HCT116 (cell line): ENCODE measurements around the gene RBM44. TPM values are rescaled to one million over a fixed set of nuclear protein-coding genes. Genes with fewer than 3 reads are reported as not detected.

Source experiments
- ATAC-seq: fragments of 200-7000 bp; cut with Tn5 transposase; 2 replicates; pipeline ENCODE4 v1.9.1; 2020; ENCODE audit warnings: mild to moderate bottlenecking, moderate library complexity
- BruUV-seq: library from RNA; stranded (reverse); fragments of 400-500 nt; replicated peaks from 2 replicates; lab custom pipeline; 2021; lab: Mats Ljungman, UMichigan
- CTCF ChIA-PET: fragments of 300-600 bp; sonication (Branson Sonifier 250); formaldehyde crosslinking; loops from one replicate; lab custom pipeline; 2021; ENCODE audit warnings: antibody characterized with exemption; lab: Charles Lee
- POLR2A ChIA-PET: fragments of 300-600, 350-600 bp; sonication (Branson Sonifier 250); formaldehyde crosslinking; loops from one replicate; lab custom pipeline; 2021; ENCODE audit warnings: antibody characterized with exemption; lab: Charles Lee
- RAD21 ChIA-PET, 2 experiments: fragments of 300-600 bp; sonication (Branson Sonifier 250); formaldehyde crosslinking; loops; one replicate each; lab custom pipeline; 2023; ENCODE audit warnings: low total read pairs in 2 of 2; ENCODE audit not compliant: uncharacterized antibody in 2 of 2, unreplicated experiment in 2 of 2, low non-redundant PET in 1 of 2; lab: Charles Lee
- DNase-seq: peaks from one replicate; pipeline ENCODE4 v3.0.0-alpha.2; 2010; ENCODE audit warnings: low read depth, low spot score
- H2AFZ ChIP-seq: fragments of 200-600 bp; shearing (Covaris generic), sonication (generic); 2 replicates; pipeline ENCODE4 v1.6.1; 2017; ENCODE audit warnings: low read depth, mixed run types, mixed read lengths, antibody characterized with exemption, low read length; ENCODE audit not compliant: poor library complexity, severe bottlenecking
- H3K27ac ChIP-seq: 2 replicates; pipeline ENCODE4 v1.5.1; 2012; ENCODE audit warnings: low read depth, low read length
- H3K27me3 ChIP-seq: fragments of 200-600 bp; sonication (generic); 2 replicates; pipeline ENCODE4 v1.6.1; 2016; ENCODE audit warnings: mixed run types, low read length, mixed read lengths; ENCODE audit not compliant: insufficient read depth
- H3K36me3 ChIP-seq, 2 experiments: fragments of 200-500 bp in 1 of 2; fragments of 200-600 bp in 1 of 2; sonication (Bioruptor generic) in 1 of 2; sonication (generic) in 1 of 2; 2 replicates each; pipeline versions ENCODE4 v1.5.1 to v1.6.1; 2014 to 2016; ENCODE audit warnings: low read length in 2 of 2, inconsistent platforms in 1 of 2, mixed read lengths in 1 of 2, mixed run types in 1 of 2; ENCODE audit not compliant: insufficient read depth in 2 of 2, control insufficient read depth in 1 of 2
- H3K4me1 ChIP-seq, 2 experiments: fragments of 200-600 bp in 1 of 2; sonication (generic) in 1 of 2; 2 replicates each; pipeline versions ENCODE4 v1.5.1 to v1.6.1; 2012 to 2017; ENCODE audit warnings: low read length in 2 of 2, inconsistent platforms in 1 of 2, mild to moderate bottlenecking in 1 of 2, mixed read lengths in 1 of 2, mixed run types in 1 of 2, moderate library complexity in 1 of 2; ENCODE audit not compliant: insufficient read depth in 2 of 2, control insufficient read depth in 1 of 2
- H3K4me2 ChIP-seq: fragments of 200-600 bp; sonication (generic); 2 replicates; pipeline ENCODE4 v1.6.1; 2017; ENCODE audit warnings: mixed run types, low read length, mixed read lengths
- H3K4me3 ChIP-seq, 2 experiments: fragments of 200-600 bp in 1 of 2; sonication (generic) in 1 of 2; replicated peaks in 1 of 2; 2 replicates each; pipeline ENCODE4 v1.5.1; 2011 to 2016; ENCODE audit warnings: low read length in 2 of 2, control low read depth in 1 of 2, low read depth in 1 of 2, mild to moderate bottlenecking in 1 of 2, mixed read lengths in 1 of 2, mixed run types in 1 of 2
- H3K79me2 ChIP-seq: fragments of 200-600 bp; sonication (generic); 2 replicates; pipeline ENCODE4 v1.6.1; 2017; ENCODE audit warnings: mild to moderate bottlenecking, mixed run types, low read length, moderate library complexity, mixed read lengths; ENCODE audit not compliant: insufficient read depth
- H3K9ac ChIP-seq: fragments of 200-600 bp; sonication (generic); 2 replicates; pipeline ENCODE4 v1.6.1; 2016; ENCODE audit warnings: low read length, mixed read lengths
- H3K9me2 ChIP-seq: fragments of 200-600 bp; sonication (generic), shearing (Covaris generic); 2 replicates; pipeline ENCODE4 v1.6.1; 2017; ENCODE audit warnings: mixed run types, mild to moderate bottlenecking, moderate library complexity; ENCODE audit not compliant: insufficient read depth
- H3K9me3 ChIP-seq, 2 experiments: fragments of 200-500 bp in 1 of 2; fragments of 200-600 bp in 1 of 2; sonication (Bioruptor generic) in 1 of 2; sonication (generic) in 1 of 2; 2 replicates each; pipeline ENCODE4 v1.6.1; 2014 to 2017; ENCODE audit warnings: low read length in 2 of 2, mixed read lengths in 2 of 2, inconsistent platforms in 1 of 2, low read depth in 1 of 2, mild to moderate bottlenecking in 1 of 2, mixed run types in 1 of 2, moderate library complexity in 1 of 2; ENCODE audit not compliant: control insufficient read depth in 1 of 2, insufficient read depth in 1 of 2
- H4K20me1 ChIP-seq: fragments of 200-600 bp; sonication (generic), shearing (Covaris generic); 2 replicates; pipeline ENCODE4 v1.6.1; 2017; ENCODE audit warnings: mixed run types, mild to moderate bottlenecking, moderate library complexity; ENCODE audit not compliant: insufficient read depth
- ATF3 ChIP-seq: IDR thresholded peaks from 2 replicates; pipeline ENCODE4 v1.6.1; 2012
- CTCF ChIP-seq, 3 experiments: fragments of 200-600 bp in 1 of 3; sonication (generic) in 1 of 3; IDR thresholded peaks in 2 of 3; conservative IDR thresholded peaks in 1 of 3; 2 replicates each; pipeline ENCODE4 v1.5.1; 2012 to 2017; ENCODE audit warnings: low read depth in 2 of 3, low read length in 2 of 3, antibody characterized with exemption in 1 of 3, borderline replicate concordance in 1 of 3, control low read depth in 1 of 3, mild to moderate bottlenecking in 1 of 3, mixed read lengths in 1 of 3, mixed run types in 1 of 3, moderate library complexity in 1 of 3; ENCODE audit not compliant: insufficient read depth in 1 of 3
- ELF1 ChIP-seq: IDR thresholded peaks from 2 replicates; pipeline ENCODE4 v1.6.1; 2012; ENCODE audit warnings: low read depth, borderline replicate concordance
- EZH2 ChIP-seq: fragments of 200-600 bp; sonication (generic); IDR thresholded peaks from 2 replicates; pipeline ENCODE4 v1.6.1; 2017; ENCODE audit warnings: antibody characterized with exemption, mixed run types
- EZH2phosphoT487 ChIP-seq: fragments of 200-600 bp; IDR thresholded peaks from 2 replicates; pipeline ENCODE4 v1.6.1; 2018; ENCODE audit warnings: antibody characterized with exemption, borderline replicate concordance
- FOSL1 ChIP-seq: IDR thresholded peaks from 2 replicates; pipeline ENCODE4 v1.6.1; 2012; ENCODE audit warnings: low read depth
- POLR2A ChIP-seq: IDR thresholded peaks from 2 replicates; pipeline ENCODE4 v1.7.0; 2011; ENCODE audit warnings: borderline replicate concordance; ENCODE audit not compliant: insufficient read depth, insufficient read length; ENCODE audit errors: extremely low read depth
- REST ChIP-seq: IDR thresholded peaks from 2 replicates; pipeline ENCODE4 v1.6.1; 2012; ENCODE audit warnings: low read depth
- SP1 ChIP-seq: IDR thresholded peaks from 2 replicates; pipeline ENCODE4 v1.6.1; 2012; ENCODE audit warnings: low read depth
- SRF ChIP-seq: IDR thresholded peaks from 2 replicates; pipeline ENCODE4 v1.6.1; 2012; ENCODE audit warnings: low read depth
- YY1 ChIP-seq: IDR thresholded peaks from 2 replicates; pipeline ENCODE4 v1.6.1; 2011; ENCODE audit warnings: low read length, low read depth, moderate library complexity, mild to moderate bottlenecking; ENCODE audit not compliant: insufficient replicate concordance; ENCODE audit errors: extremely low read depth
- ZNF274 ChIP-seq: fragments of 200-500 bp; sonication (Bioruptor generic); IDR thresholded peaks from 2 replicates; pipeline ENCODE4 v1.6.1; 2014; ENCODE audit warnings: mild to moderate bottlenecking, low read depth, low read length, inconsistent platforms
- intact Hi-C: fragments of 100-400 bp; cut with micrococcal nuclease; formaldehyde crosslinking; loops from 2 replicates; pipeline ENCODE4 v1.10.0; 2022
- total RNA-seq: library from RNA; stranded (reverse); gene quantifications from one replicate; pipeline ENCODE4 v1.2.1, GENCODE V29; 2021; ENCODE audit not compliant: unreplicated experiment

The RBM44 gene
- total RNA-seq, 1 experiment from 2014 or later, result 0.54 TPM

- TF ChIP-seq REST, result no peak
- no peak for TF ChIP-seq EZH2phosphoT487
- TF ChIP-seq ELF1, result no peak
- no peak for TF ChIP-seq ZNF274
- TF ChIP-seq, all 23 proteins: peak for 0
Observed at GRCh38 chr2:237798236-237799059, at the start of gene RBM44 (continued).

GRCh38 chr2:237749002-237749401 is 49.6 kb upstream of the RBM44 start:
- Histone ChIP-seq H3K79me2 (peaks cover 30% of the 10 kb centered on the region), H4K20me1 (peaks cover 10% of the 10 kb centered on the region), H3K4me2 (no peak overlapping the region), H3K27me3 (no peaks in the 10 kb centered on the region), H3K9me2 (no peaks in the 10 kb centered on the region), H2AFZ (no peak overlapping the region), H3K36me3 (peaks cover 19 to 27% of the 10 kb centered on the region in 2 experiments), H3K9ac (no peak overlapping the region), H3K27ac (no peak overlapping the region), H3K9me3 (no peaks in the 10 kb centered on the region), H3K4me3 (no peak overlapping the region), H3K4me1 (no peaks in the 10 kb centered on the region; a peak in 1 of 4 replicates)
- no peak for TF ChIP-seq POLR2A
- no peak for TF ChIP-seq FOSL1
- no peak for TF ChIP-seq ATF3
- TF ChIP-seq ZNF274, result no peak
- no peak for TF ChIP-seq SRF
- no peak for TF ChIP-seq EZH2
- TF ChIP-seq REST, result no peak
- TF ChIP-seq EZH2phosphoT487, result no peak
- TF ChIP-seq CTCF (IDR thresholded peaks at IDR 0.05 in 2 of 3, conservative IDR thresholded peaks at IDR 0.05 in 1 of 3; ENCODE audit: borderline replicate concordance in 1 of 3, insufficient read depth in 1 of 3, low read depth in 2 of 3, low read length in 2 of 3), result no peak
- no peak for TF ChIP-seq SP1
- TF ChIP-seq YY1, result no peak
- ATAC-seq, result no peak
- no peak for DNase-seq
- ChIA-PET RAD21 (no interaction called here), CTCF (no interaction called here), POLR2A (no interaction called here)
- BruUV-seq, result no TSS peak
- intact Hi-C loops, result loop anchor here (10.0 kb wide), 1 partner anchor 234 kb away; no protein-coding TSS in a partner anchor
